ENCODE data around the gene MAML2.
A peak's percentile ranks its signal among the peaks of the same experiment; 100 is the strongest.

Gene MAML2

DNA sequence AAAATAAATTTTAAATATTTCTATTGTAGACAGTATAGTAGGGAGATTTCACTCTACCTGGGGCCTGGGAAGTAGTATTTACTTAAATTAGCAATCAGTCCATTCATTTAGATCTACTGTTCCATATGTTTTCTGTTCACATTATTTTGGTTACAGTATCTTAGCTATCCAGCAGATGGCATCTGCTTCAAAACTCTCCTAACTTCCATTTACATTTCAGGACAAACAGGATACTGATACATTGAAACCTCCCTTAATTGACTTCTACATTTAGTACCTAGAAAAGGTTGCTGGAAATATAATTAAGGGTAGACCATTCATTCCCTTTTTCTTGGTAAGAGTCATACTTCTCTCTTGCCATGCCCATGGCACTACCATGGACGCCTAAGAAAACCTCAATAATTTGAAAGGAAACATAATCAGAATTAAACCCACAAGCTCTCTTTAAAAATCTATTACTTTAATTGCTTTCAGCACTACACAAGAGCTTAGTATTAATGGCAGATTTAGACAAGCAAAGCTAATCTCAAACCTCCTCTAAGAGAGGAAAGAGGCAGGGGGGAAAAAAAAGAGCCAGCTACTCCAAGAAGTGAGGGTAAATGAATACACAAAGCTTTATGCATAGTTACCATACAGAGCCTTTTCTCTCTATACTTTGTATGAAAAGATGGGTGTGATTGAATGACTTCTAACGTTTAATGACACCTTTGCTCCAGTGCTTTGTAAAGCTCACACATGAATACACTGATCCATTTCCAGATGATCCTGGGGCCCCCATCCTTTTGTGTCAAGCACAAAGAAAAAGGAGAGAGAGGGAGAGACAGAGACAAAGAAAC is 287.9 kb downstream of the MAML2 start:
- DNase-seq, result peak; percentile 61

DNA sequence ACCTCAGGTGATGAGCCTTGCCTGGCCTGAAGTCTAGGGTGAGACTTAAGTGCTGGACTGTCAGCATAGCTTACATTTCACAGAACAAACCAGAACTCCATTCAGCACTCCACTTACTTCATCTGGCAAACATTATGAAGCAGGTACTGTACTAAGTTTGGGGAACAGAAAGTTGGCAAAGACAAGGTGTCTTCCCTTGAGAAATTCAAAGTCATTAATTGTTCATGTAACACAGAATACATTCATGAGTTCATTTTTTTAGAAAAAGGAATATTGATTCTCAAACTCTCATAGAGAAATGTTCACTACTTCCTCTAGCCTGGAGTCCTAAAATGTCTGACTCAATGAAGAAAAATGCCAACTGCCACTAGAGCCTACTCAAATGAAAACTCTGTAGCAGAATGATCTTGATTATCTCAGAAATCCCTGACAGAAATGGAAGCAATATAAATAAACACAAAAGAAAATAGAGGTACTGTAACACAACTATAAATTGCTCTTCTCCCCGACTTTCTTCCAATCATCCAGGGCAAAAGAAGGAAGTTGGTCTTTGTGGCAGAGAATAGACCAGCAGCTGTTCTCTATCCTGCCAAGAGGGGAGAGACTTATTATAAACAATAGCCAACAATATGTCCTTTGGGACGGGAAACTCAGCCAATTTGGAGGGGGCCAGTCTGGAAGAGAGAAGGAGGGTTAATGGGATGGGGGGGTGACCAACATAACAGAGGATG is 289.9 kb downstream of the MAML2 start:
- DNase-seq, result peak; percentile 8

DNA sequence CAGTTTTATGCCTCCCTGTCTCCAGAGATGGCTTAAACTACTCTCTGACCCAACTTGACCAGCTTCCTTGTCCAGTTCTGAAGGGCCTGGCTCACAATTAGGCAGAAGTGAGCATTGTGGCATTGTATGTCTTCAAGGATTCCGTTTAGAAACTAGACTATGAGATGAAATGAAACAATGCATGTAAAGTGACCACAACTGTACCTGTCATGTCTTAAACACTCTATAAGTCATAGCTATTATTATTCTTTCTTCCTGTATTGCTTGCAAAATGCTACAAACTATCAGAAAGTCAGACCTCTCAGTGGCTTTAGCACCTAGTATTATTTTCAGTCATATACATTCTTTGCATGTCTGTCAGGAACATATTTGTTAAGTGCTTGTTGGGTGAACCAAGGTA is 291.2 kb downstream of the MAML2 start:
- no peak for DNase-seq

DNA sequence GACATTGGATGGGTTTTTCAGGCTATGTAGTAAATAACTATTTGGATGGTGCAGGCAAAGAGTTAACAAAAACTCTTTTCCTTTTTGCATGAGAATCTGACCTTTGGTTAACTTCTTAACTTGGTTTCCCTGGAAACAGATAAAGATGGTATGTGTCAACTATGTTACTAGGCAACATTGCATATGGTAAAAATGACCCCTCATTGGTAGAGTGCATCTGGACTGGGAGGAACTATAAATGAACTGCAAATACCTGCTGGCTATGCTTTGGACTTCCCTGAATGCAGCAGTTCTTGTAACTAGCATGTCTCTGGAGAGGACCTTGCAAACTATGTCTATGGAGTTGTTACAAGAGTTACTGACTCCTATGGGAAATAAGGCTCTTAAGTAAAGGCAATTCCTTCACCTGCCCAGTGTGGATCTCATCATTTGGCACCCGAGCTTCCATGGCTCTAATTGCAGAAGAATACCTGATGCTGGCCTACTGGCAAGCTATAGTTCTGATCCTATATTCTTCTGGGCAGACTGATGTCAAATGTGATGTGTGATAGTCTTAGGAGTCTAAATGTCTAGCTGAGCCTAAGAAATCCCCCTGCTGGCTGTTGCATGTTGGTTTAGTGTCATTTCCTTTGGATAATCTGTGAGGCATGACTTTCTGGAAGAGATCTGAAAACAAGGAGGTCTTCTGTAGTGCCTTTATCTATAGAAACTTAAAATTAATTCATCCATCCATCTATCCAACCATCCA is 292.4 kb downstream of the MAML2 start:
- DNase-seq, result peak; percentile 9

DNA sequence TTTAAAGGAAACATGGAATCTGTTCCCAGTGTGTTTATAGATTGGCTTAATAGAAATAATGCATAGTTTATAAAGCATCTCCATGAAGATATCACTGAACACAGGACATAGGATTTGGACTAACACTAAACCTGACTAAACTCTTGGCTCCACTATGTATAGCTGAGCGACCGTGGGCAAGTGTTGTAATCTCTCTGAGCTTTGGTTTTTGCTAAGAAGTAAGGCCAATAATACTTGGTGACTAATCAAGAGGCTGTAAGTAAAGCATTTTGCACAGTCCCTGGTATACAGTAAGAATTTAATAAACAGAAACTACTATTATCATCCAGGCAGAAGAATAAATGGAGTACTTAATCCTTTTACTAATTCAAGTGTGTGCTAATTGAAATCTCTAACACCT is 293.6 kb downstream of the MAML2 start:
- DNase-seq, result no peak

DNA sequence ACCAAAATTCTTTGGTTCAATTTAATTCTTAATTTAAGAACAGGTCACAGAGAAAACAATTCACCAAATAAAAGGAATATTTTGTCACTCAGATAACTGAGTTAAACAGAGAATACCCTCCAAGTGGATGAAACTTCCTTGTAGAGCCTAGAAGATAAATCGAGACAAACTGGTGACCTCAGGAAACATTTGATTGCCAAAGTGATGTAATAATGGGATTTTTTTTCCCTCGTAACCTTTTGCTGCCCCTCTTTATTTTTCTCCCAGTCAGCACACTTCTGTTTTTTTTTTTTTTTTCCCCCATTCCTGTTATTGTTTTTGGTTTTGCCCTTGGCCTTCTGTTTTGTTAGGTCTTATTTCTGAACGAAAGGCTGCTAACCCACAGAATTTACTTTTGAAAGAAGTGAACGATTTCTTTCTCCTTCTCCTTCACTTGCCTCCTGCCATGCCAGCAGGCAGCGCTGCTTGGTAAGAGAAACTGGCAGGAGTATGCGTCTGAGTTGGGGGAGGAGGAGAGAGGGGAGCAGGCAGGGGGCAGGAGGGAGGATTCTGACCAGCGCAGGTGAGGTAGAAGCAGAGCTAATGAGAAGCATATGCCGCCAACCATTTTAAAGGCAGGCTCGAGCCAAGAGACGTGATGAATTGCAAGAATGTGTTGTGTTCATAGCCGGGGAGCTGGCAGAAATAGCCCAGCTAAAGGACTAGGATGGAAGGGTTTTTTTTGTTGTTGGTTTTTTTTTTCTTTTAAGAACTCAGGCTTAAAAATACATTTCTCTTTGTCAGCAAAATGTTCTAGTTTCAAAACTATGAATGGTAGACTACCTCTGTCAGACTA is 297.2 kb downstream of the MAML2 start:
- peak; percentile 18 for DNase-seq

DNA sequence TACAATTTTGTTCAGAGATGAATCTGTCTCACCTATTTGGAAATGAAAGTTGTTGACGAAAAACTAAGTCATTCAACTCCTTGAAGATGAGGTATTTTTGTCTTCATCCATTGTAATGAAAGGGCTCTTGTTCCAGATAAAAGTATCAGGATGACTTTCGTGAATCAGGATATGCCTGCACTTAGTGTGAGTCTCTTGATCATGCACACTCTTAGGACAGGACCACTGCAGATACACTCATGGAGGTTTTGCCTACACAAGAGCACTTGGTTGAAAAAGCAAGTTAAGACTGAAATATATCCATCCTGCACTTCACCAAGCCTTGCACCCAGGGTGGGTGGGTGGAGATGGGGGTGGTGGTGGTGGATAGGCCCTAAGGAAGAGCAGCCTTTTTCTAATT is 298.2 kb downstream of the MAML2 start:
- no peak for DNase-seq

DNA sequence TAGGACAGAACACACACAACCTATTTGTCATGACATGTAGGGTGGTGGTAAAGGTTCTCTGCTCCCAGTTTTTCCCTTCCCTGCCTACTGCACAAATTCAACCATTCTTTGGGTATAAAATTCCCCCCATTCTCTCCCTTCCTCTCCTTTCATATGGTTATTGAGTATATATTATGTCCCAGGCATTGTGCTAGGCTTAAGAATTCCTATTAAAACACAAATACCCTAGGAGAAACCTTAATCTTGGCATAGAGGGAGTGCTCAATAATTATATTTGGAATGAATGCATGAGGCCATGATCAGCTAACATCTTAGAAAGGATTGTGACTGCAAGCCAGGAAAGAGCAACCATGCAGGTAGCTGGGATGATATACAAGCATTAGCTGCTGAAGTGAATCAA is 298.7 kb downstream of the MAML2 start:
- no peak for DNase-seq

DNA sequence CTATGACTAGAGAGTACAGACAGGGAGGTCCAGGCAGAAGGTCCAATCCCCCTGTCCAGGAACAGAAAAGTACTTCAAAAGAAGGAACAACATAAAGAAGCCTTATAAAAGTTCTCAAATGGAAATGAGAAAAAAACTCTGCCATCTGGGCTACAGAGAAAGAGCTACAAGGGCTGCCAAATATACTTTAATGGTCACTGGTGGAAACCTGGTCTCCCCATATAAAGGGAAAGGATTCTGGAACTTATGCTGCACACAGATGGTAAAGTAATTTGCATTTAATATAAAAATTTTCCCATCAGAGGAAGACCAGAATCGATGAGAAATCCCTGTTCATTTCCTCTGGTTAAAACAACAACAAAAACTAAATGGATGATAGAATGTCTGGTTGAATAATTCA is 299.7 kb downstream of the MAML2 start:
- DNase-seq, result no peak

DNA sequence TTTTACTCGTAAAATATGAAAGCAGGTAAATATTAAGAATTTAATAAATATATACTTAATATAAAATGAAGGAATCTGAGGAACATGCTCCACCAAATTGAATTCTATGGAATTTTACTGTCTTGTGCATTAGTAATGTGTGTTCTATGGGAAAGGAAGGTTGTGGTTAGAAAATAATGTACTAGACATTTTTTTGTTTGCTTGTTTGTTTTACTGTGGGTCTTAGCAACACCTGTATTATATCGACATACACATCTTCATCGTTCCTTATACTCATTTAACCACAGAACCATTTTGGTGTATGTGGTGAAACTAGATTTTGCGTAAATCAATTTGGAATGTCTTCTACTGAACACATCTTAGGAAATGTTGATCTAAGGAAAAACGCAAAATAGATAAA is 304.9 kb downstream of the MAML2 start:
- no peak for DNase-seq

DNA sequence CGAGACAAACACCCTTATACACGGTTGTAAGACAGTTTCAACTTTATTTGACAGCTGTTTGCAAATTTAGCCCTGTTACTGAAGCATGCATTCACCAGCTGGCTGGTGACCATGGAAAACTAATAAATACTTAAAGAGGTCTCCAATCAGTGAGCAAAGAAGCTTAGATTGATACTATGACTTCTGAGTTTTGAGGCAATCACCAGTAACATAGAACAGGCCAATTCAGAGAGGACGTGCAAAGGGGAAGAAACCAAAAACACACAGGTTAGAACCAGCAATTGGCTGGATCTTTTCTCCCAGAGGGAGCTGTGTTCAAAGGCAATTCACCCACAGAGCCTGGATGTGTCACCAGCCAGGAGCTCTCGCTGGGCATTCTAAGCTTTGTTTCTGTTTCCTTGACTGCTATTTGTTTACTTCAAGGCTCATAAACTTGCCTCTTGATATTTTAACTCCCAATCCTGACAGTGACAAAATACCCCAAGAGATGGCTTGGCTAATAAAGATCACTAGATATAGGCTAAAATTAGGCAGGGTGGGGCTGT is 305.5 kb downstream of the MAML2 start:
- no peak for DNase-seq

DNA sequence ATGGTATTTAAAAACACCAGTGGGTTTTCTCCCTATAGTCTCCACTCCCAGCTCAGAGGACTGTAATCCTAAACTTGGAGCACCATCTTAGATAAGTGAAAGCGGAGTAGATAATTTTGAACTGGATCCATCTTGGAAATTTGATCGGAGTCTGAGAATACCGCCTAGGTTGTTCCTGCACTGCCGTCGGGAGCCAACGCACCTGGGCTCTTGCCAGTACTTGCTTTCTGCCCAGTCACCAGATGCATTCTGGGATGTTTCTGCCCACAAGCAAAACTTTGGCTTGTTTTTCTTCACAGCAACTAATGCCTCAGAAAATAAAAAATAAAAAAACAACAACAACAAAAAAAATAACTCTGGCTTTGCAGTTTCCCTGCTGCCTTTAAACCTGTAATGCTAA is 306.1 kb downstream of the MAML2 start:
- no peak for DNase-seq

DNA sequence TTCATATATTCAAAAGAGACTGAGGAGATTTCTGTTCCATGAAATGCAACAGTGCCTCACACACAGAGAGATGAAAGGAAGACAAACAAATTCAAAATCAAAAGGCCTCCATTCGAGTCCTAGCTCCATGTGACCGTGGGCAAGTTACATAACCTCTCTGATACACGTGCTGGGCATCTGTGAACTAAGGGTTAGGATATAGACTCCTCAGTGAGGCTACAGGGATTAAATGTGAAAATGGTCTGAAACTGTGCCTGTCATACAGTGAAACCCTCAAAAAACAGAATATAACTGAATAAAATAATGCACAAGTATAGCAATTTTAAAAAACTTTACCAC is 307.3 kb downstream of the MAML2 start:
- no peak for DNase-seq

DNA sequence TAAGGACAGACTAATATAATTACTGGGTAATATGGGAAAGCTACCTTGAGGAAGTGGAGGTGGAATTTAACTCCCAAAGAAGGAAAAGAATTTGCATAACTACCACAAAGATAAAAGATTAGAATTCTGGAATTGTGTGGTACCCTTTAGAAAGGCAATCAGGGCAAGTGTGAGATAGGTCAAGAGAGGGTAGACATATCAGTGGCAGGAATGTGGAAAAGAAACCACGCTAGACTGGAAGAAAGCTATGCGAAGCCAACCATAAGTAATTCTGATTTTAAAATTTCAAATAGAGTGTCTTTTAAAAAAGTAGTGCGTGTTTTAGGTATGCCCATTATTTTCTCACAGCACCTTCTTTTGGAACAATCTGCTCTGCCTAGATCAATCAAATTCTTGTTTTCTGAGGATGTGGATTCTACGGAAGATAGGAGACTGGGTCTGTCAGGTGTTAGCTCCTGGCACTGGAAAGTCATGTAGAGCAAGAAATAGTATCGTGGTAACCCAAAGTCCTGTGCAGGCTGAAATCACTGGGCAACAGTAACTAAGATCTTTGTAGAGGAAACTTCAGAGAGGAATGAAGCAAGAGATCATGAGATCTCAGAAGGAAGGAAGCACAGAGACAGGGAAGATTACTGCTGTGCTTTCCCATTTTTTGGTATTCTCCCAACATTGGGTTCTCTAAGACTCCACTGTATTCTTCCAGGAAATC is 307.8 kb downstream of the MAML2 start:
- DNase-seq, result no peak

DNA sequence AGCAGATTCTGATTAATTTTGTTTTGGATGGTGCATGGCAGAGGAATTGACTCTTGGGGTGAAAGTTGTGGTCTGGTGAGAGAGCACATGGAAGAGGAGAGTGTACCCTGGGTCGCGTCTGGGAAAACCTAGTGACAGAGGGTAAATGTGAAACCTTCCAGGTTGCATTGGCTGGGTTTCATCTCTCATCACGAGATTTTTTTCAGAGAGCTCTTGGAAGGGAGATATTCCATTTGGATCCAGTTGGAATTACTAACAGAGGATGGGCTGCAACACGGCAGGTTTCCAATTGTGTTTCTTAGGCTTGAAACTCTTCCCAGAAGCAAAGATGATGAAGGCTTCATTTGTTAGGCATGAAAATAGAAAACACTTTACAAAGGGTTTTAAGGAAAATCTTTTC is 309.4 kb downstream of the MAML2 start:
- no peak for DNase-seq

DNA sequence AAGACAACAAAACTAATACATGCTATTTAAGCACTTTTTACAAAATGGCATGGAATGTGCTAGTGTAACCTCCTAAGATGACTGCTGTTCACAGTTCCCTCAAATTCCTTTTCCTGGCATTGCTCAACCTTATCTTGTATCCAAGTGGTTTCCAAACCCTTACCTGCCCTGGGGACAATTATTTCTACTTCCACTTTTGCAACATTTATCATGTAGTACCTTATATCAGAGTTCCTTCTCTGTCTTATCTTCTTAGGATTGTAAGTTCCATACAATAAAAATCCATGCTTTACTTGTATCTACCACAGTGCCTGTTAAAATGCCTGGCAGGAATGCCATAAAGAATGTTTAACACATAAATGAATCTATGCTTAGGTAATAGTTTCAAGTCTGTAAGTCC is 309.9 kb downstream of the MAML2 start:
- DNase-seq, result no peak

DNA sequence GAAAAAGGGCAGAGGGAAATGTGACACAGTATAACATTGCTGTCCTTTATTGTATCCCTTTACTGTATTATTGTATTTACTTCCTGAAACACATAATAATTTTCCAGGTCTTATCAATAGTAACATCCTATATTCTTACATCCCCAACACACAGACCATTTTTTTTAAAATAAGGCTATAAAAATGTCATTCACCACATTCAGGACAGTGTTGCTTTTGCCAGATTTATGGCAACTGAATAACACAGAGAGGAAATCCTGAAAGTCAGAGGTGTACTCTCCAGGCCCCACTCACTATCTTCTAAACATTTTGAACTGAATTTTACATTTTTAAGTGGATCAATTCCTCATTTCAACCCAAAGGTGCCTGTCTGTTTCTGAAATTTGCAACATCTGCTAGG is 314.2 kb downstream of the MAML2 start:
- no peak for DNase-seq

DNA sequence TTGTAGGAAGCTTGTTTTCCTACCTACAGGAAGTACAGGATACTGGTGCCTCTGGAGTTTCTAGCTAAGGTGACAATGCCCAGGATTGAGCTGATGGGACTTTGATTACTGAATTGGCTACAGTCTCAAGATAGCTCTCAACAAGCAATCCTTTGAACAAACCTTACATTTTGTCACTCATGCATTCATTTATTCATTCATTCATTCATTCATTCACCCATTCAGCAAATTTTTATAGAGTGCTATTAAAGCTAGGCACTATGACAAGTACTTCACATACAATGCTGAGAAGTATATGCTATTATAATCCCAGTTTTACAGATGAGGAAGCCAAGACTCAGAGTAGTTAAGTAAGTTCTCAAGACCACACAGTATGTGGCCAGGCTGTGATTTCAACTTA is 316.0 kb downstream of the MAML2 start:
- no peak for DNase-seq

DNA sequence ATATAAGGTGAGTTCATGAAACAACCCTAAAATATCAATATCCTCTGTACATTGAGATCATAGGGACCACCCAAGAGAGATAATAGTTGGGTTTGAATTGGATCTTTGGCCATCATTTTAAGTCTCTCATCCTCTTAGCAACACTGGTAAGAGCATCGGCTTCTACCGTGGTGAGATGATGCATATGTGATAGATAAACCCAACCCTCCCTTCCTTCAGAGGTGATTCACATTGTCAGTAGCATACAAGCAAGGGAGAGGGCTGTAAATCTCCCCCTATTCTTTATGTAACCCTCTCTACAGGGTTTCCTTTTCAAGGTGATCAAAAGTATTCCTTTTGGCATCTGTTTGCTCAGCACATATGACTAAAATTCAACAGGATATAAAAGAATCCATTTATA is 316.7 kb downstream of the MAML2 start:
- no peak for DNase-seq

DNA sequence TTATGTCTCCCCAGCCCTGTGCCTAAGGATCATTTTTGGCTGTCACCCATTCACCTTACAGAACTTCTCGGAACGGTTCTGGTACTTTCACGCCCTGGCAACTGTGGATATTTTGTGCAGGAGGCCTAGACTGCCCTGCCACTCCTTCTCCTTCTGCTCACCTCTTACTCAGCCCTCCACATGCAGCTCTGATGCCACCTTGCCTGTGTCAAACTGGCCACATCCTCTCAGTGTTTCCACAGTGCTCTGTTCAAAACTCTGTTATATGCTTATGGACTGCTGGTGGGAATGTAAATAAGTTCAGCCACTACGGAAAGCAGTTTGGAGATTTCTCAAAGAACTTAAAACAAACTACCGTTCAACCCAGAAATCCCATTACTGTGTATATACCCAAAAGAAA is 318.3 kb downstream of the MAML2 start:
- no peak for DNase-seq

DNA sequence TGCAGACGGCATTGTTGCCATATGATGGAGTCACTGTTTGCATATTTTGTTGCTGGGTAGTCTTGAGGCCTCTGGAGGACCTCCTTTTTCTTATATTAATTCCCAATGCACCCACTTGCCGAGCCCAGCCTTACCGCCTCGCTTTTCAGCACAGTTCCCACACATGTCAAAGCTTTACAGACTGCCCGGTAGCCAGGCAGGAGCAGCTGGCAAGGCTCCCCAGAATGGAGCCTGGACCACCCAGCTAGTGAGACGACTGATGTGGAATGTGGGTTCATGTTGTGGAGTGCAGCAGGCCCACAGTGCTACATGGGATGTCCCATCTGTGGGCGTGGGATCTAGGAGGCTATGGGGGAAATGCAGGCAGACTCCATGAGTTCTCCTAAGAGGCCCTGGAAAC is 319.7 kb downstream of the MAML2 start:
- no peak for DNase-seq

Data from hematopoietic multipotent progenitor cell treated with erythropoietin and hydrocortisone succinate and interleukin-3 and kit ligand, for 4 days (in vitro differentiated cells).